Dermis blood vessel endothelial cell (primary cell): Measurements from ENCODE around the gene GARIN5B. TPM values are rescaled to one million over a fixed set of nuclear protein-coding genes. Genes with fewer than 3 reads are reported as not detected.

Experiments used
- DNase-seq: peaks from one replicate; pipeline ENCODE4 v3.0.0; 2010
- total RNA-seq: library from RNA; depleted of rRNA; stranded (reverse); fragments of >200 nt; gene quantifications from 2 replicates; pipeline ENCODE4 v1.2.3, GENCODE V29; 2014

The GARIN5B gene
- total RNA-seq, 1 donor from 2014 or later = not detected

- no peak for DNase-seq
Observed at GRCh38 chr19:55369653-55370304, 6.7 kb upstream of the GARIN5B start.

- no peak for DNase-seq
Observed at GRCh38 chr19:55368701-55369563, 5.9 kb upstream of the GARIN5B start.

DNA sequence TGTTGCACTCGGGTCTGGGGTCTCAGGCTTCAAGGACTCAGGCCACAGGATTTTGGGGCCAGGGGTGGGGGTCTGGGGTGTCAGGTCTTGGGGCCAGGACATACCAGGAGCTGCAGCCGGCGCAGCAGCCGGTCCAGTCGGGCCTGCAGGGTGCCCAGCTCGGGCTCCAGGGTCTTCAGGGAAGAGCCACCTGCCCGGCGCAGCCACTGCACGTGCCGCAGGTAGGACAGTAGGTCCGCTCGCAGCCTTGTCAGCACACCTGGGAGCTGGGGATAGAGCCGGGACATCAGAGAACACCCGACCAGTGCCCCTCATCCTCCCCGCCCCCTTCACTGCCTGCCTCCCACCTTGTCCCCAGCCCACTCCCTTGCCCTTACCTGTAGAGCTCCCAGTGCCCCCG lies 5.0 kb upstream of the GARIN5B start:
- no peak for DNase-seq

DNA sequence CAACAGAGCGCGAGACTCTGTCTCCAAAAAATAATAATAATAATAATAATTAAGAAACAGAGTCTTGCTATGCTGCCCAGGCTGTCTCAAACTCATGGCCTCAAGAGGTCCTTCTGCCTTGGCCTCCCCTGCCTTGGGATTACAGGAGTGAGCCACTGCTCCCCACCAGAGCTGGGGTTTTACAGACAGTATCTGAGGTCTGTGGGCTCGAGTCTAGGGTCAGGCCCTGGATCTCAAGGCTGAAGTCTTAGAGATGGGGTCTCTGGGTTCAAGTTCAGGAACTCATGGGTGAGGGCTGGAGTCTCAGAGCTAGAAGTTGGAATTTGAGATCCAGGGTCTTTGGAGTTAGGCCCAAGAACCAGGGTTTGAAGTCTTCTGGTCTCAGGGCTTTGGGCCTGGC lies 3.7 kb upstream of the GARIN5B start:
- no peak for DNase-seq

- no peak for DNase-seq
Observed at GRCh38 chr19:55365964-55366363, 2.9 kb upstream of the GARIN5B start.

DNA sequence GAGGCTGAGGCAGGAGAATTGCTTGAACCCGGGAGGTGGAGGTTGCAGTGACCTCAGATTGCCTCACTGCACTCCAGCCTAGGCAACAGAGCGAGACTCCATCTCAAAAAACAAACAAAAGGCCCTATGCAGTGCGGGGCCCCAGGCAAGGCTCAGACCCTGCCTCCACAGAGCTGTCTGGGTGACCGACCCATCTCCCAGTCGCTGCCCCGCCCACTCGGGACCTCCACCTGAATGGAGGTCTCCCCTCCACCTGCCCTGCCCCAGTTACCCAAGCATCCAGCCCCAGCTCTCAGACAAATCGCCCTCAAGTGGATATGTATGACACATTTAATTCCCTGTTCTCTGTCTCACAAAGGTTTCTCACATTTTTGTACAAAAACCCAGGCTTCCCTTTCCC lies 2.2 kb upstream of the GARIN5B start:
- no peak for DNase-seq

DNA sequence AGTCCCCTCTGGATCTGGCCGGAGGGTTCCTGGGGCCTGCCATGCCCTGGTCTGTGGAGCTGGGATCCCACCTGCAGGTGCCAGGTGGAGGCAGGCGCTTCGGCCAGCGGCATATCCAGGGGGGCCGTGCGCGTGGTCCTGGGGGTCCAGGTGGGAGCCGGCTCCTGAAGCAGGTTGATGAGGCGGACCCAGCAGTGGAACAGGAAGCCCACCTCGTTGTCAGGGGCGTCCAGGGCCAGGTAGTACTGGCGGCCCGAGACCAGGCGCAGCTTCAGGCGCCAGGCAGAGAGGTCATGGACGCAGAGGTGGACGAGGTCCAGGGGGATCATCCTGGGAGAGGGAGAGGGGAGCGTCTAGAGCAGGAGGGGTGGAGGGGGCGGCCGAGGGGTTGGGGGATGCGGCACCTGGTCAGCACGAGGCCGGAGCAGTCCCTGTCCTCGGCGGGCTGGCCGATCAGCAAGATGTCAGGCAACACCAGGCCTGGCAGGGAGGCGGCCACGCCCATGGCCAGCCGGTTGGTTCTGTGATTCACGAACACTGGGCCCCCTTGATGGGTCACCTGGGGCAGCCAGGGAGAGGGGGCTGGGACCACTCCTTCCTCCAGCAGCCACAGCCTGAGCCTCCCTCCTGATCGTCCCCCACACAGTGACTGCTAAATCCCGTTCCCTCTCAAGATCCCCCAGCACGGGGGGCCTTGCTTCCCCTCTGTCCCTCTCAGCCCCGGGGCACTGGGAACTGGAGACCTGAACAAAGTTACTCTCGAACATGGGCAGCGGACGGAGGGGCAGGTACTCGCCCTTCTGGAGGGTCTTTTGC lies 678 bp downstream of the GARIN5B start:
- no peak for DNase-seq

- no peak for DNase-seq
Observed at GRCh38 chr19:55360902-55361301, 2.2 kb downstream of the GARIN5B start.

DNA sequence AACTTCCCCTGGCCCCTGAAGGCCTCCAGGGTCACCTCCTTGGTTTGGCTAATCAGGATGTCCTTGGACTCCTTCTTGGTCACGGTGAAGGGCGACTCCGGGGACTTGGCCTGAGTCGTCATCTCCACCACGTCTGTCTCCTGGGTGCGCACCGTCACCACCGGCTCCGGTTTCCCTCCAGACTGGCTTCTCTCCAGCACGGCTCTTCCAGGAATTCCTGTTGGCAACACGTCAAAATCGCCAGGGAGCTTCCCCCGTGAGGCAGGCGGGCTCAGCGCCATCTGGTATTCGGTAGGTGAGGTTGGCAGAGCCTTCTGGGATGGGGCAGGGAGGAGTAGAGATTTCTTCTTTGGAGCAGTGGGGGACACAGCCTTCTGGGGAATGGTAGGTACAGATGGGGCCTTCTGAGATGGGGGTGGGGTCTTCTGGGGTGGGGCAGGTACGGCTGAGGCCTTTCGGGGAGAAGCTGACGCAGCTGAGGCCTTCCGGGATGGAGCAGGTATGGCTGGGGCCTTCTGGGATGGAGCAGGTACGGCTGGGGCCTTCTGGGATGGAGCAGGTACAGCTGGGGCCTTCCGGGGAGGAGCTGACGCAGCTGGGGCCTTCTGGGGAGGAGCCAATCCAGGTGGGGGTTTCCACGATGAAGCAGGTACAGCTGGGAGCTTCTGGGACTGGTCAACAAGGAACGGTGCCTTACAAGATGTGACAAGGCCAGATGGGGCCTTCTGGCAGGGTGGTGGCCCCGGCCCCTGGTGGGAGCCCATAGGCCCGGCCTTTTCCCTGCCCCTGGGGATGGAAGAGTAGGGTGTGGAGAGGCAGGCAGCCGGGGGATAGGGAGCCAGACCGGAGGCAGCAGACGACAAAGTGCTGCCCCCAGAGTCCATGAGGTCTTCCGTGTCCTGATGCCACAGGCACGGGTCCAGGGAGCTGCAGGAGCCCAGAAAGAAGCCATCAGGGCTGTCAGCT lies 3.8 kb downstream of the GARIN5B start:
- DNase-seq = peak; percentile 49

GRCh38 chr19:55358493-55358892 lies 4.6 kb downstream of the GARIN5B start:
- DNase-seq = no peak

- no peak for DNase-seq
Observed at GRCh38 chr19:55355213-55355821, 7.7 kb downstream of the GARIN5B start.

GRCh38 chr19:55354698-55355212 lies 8.3 kb downstream of the GARIN5B start, which contains the start of gene COX6B2:
Gene COX6B2, minus strand, starts transcription at chr19:55354719. Its CDS starts 198 bp downstream, at chr19:55354521.
- no peak for DNase-seq

DNA sequence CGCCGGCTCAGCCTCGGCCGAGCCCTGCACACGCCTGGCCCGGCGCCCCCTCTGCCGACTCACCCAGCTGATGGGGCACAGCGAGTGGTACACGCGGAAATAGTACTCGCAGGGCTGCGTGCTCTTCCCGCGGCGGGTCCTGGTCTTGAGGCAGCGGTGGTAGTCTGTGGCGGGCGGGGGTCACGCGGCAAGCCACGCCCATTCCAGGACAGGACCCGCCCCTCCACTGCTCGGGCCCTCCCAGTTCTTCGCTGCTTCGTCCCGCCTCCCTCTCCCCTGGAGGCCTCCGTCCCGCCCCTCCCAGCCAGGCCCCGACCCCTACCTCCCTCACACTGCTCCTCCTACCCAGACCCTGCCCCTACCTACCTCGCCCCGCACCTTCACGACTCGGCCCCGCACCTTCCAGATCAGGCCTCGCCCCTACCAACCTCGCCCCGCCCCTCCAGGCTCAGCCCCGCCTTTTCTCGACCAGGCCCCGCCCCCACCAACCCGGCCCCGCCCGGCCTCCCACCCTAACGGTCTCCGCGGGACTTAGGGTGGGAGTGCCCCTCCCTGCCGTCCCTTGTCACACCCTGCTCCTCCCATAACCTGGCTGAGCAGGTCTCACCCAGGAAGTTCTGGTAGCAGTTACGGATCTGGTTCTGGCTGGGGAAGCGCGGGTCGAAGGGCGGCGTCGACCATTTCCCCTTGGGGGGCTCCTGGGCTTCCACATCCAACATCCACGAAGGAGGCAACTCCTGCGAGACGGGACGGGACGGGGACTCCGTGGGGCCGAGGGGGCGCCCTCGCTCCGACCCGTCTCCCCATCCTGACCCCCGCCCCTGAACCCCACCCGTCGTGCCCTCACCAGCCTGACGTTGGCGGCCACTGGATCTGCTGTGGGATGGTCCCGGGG lies 9.0 kb downstream of the GARIN5B start:
- DNase-seq = peak; percentile 34

GRCh38 chr19:55353356-55353802 lies 9.7 kb downstream of the GARIN5B start:
- no peak for DNase-seq

DNA sequence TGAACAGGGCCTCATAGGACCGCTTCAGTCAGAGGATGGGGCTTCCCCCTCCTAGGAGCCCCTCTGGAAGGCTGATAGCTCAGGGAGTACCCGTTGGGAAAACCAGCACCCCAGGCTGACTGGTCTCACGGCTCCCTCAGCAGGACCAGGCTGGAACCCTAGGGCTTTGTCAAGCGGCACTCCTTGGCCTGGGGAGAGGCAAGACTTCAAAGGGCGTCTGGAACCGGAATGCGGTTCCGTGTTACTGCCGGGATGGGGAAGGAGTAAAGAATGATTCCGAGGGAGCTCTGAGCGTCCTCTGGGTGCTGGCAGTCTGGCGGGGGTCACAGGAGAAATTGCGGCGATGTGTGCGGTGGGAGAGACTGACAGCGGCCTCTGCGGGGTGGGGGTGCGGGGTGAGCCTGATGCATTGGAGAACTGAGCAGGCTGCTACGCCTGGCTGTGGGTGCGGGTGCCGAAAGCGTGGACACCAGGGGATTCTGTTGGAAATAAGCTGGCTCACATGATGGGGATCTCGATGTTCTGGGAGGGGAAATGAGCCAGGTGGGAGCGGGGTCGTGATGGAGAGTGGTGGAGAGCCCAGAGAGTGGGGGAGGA lies 10.4 kb downstream of the GARIN5B start:
- no peak for DNase-seq

GRCh38 chr19:55352040-55352439 lies 11.0 kb downstream of the GARIN5B start:
- no peak for DNase-seq

DNA sequence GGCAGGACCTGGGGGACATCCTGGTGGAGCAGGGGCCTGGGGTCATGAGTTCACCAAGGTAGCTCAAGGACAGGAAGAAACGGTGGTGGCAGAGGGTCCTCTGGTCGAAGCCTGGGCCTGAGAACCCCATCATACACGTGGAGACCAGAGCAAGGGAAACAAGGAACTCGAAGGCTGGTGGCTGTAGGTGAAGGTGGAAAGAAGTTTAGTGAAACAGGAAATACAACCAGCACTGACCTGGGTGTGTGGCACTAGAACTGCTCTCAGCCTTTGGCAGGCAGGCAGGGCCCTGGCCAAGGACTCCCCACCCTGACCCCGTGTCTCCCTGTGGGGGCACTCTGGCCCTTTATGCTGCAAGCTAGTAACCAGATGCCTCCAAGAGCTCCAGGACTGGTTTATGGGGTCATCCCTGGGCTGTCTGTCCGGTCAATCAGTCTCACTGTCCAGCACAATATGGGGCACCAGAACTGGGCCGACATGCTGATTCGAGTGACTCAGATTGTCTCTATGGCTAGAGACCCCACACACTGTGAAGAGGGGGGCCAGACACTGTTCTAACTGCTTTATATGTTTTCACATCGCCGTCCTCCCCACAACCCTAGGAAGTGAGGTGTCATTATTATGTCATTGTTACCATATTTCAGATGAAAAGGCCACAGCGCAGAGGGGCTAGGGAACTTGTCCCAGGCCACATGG lies 12.3 kb downstream of the GARIN5B start:
- DNase-seq = no peak

- DNase-seq = no peak
Observed at GRCh38 chr19:55348317-55349034, 14.6 kb downstream of the GARIN5B start.
